Retinal pigment epithelial cell (primary cell): Measurements from ENCODE around the gene NNT.
A peak's percentile ranks its signal among the peaks of the same experiment; 100 is the strongest.
"Not testable (repeated sequence)": the region's sequence is repeated elsewhere in the genome, so short reads cannot be mapped to it uniquely, and the experiment has no call there.

Source experiments
- DNase-seq: peaks from one replicate; pipeline ENCODE4 v3.0.0-alpha.2; 2010; ENCODE audit warnings: low read depth
- H3K4me3 ChIP-seq: 2 replicates; pipeline ENCODE4 v1.5.1; 2011; ENCODE audit warnings: mild to moderate bottlenecking, low read length, control low read depth, moderate library complexity
- TF ChIP-seq, protein P1 (sequence below): conservative IDR thresholded peaks from 2 replicates; pipeline ENCODE4 v1.5.1; 2011; ENCODE audit warnings: low read depth, low read length, control low read depth, inconsistent platforms

Gene NNT

DNA sequence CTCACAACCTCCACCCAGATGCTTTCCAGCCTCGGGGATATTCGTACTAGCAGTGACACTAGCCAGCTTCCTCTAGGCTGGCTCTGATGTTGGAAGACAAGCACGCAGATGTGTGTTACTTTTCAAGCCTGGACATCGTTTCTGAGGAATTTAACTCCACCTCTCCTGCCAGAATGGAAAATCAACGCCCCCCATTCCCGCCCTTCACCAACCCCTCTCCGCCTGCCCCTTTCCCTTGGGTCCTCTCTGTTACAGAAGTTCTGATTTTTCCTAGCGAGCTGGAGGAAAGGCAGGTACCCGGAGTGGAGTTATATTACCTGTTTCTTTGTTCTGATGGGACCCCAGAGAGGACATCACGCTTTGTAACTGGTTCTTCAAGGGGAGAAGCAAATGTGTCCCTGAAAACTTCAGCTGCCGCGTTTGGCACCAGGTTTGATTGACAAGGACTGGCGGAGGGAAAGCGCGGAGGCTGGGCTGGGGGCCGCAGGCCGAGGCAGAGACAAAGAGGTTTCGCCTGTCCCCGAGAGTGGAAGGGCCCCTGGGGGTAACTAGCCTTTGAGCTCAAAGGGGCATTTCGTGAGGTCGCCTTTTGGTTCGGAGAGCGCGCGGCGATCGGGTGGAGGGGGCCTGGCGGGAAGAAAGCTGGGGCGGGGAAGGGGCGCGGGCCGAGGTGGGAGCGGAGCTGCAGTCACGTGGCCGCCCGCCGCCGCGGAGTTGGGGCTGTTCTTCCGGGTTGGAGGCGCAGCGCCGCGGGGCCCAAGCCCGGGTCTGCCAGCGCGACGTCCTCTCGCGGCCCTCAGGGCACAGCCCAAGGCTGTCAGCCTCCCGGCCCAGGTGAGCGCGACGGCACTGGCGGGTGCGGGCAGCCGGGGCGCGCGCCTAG lies at the start of gene NNT:
Gene NNT, plus strand, starts transcription at position 720 of the 883 bp plus-strand sequence. CDS start 6,016 bp downstream, outside the sequence.
- no peak for DNase-seq
- peak within 1 kb of the TSS; percentile 88 for H3K4me3 ChIP-seq
- TF ChIP-seq, protein P1, sequence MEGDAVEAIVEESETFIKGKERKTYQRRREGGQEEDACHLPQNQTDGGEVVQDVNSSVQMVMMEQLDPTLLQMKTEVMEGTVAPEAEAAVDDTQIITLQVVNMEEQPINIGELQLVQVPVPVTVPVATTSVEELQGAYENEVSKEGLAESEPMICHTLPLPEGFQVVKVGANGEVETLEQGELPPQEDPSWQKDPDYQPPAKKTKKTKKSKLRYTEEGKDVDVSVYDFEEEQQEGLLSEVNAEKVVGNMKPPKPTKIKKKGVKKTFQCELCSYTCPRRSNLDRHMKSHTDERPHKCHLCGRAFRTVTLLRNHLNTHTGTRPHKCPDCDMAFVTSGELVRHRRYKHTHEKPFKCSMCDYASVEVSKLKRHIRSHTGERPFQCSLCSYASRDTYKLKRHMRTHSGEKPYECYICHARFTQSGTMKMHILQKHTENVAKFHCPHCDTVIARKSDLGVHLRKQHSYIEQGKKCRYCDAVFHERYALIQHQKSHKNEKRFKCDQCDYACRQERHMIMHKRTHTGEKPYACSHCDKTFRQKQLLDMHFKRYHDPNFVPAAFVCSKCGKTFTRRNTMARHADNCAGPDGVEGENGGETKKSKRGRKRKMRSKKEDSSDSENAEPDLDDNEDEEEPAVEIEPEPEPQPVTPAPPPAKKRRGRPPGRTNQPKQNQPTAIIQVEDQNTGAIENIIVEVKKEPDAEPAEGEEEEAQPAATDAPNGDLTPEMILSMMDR, result no peak

DNA sequence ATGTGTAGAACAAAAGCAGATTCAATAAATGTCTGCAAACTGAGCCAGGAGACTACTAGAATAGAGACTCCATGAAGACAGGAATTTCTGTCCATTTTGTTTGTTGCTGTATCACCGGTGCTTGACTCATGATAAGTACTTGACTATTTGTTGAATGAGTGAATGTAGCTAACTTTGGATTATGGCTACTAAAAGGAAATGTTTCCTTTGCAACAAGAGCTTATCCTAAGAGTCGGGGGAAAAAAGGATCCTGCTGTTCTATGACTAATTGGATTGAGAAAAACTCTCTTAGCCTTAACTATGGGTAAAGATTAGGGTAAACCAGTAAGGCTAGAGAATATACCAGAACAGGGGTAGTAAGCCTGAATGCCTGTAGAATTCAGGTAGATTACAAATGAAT lies 49.6 kb upstream of the NNT start:
- H3K4me3 ChIP-seq, result no peak overlapping the region
- TF ChIP-seq, protein P1, result no peak
- peak; percentile 42 for DNase-seq

DNA sequence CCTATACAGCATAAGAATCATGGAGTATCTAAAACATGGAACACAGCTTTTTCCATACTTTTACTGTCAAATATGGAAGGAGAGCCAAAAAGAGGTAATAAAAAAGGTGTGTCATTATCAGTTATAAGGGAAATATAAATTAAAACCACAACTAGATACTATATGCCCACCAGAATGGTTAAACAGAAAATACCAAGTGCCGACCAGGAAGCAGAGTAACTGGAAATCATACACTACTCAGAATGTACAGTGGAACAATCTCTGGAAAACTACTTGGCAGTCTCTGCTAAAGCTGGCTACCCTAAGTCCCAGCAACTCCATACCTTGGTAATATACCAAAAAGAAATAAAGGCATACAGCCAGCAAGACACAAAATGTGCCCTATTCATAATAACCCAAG lies 48.5 kb upstream of the NNT start:
- H3K4me3 ChIP-seq, result peak overlapping the region; percentile 94
- DNase-seq, result no peak
- TF ChIP-seq, protein P1, result no peak

DNA sequence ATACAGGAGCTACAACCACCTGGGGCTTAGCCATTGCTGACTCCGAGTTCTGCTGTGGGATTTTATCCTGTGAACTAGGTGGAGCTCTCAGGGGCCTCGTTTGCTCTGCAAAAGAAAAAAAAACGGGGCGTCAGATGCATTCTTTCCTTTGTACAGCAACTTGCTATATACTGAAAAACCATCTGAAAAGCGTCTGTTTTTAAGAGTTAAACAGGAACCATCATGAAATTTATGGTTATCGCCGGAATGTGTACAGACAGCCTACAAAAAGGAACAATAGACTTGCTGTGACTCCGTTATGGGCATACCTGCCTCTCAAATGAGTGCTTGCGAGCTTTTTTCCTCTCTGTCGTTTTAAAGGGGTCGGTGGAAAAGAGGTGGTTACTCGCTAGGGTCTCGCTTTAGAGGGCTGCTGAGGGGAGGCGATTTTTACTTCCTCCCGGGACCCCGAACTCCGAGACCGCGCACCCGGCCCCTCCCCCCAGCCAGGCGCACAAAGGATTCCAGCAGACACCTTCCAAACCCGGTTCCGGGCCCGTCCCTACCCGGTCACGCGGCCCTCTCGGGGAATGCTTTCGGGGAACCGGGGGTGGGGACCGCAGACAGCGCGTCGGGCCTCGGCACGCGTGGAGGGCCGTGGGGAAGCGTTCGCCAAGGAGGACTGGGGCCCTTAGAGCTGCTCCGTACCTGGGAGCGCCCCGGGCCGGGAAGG lies 46.9 kb upstream of the NNT start:
- DNase-seq, result no peak
- peak overlapping the region; percentile 94 for H3K4me3 ChIP-seq
- TF ChIP-seq, protein P1, result no peak

DNA sequence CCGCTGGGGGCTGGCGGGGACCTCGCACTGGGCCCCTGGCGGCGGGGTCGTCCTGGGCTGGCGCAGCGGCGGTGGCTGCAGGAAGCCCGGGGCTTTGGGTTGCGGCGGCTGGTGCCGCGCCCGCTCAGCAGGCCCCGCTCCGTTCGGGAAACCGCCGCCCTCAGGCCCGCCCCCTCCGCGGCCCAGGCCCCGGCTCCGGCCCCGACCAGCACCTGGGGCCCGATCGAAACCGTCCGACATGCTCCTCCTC lies 46.4 kb upstream of the NNT start:
- not testable (repeated sequence) for DNase-seq
- peak overlapping the region; percentile 94 for H3K4me3 ChIP-seq

DNA sequence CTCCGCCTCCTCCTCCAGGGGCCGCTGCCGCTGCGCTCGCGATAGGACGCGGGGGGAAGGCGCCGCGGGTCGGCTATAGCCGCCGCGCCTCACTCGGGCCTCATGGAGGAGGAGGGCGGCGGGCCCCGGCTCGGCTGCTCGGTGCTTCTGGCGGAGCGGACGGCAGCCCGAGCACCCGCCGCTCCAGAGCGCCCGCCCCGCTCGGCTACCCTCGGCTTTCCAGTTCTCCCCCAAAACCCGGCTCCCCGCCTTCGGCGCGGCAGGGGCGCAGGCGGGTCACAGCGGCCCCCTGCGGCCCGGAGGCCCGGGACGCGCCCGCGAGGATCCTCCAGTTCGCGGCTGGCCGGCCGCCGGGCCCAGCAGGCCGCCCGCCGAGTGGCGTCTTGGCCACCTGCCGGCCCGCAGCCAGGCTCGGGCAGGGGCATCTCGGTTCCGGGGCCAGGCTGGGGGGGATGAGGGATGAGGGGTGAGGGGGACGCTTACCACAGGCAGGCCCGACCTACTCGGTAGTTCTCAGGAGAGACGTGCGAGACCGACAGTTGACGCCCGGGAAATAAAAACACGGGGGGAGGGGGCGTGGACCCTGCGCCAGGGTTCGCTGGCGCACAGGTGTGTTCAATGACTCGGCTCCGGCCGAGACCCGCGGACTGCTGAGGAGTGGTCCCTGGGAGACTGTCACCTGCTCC lies 46.0 kb upstream of the NNT start, which contains the start of gene PAIP1:
Gene PAIP1, minus strand, starts transcription at position 221 of the 686 bp plus-strand sequence. CDS start 231 bp downstream, outside the sequence.
- TF ChIP-seq, protein P1, result no peak
- H3K4me3 ChIP-seq, result peak within 1 kb of the TSS; percentile 94
- peak; percentile 55 for DNase-seq

DNA sequence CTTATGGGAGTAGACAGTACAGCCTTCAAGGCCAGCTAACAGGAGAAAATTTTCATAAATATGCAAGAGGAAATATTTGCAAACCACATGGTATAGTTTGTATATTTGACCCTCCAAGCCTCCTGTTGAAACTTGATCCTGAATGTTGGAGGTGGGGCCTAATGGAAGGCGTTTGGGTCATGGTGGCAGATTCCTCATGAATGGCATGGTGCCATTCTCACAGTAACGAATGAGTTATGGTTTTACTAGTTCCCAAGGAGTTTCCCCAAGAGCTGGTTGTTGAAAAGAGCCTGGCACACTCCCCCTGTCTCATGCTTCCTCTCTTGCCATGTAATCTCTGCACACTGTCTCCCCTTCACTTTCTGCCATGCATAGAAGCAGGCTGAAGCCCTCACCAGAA lies 42.9 kb upstream of the NNT start:
- DNase-seq, result no peak
- H3K4me3 ChIP-seq, result no peak overlapping the region
- TF ChIP-seq, protein P1, result no peak
